Left lung (tissue), 10 donors: ENCODE data around the gene HMGCS1. TPM values are rescaled to one million over a fixed set of nuclear protein-coding genes. Genes with fewer than 3 reads are reported as not detected.

Experiments
- ATAC-seq: fragments of 200-7000 bp; cut with Tn5 transposase; one replicate; pipeline ENCODE4 v1.9.1; 2020; ENCODE audit warnings: moderate library complexity
- DNase-seq, 4 donors: peaks; one replicate each; pipeline ENCODE4 v3.0.0-alpha.2; 2013 to 2020
- H3K27ac ChIP-seq, 2 donors: fragments of 200-600 bp; sonication (generic) in 1 of 2; one replicate each; pipeline versions ENCODE4 v1.5.0 to v1.8.0; 2020 to 2021
- H3K27me3 ChIP-seq, 2 donors: fragments of 200-600 bp; sonication (generic) in 1 of 2; one replicate each; pipeline versions ENCODE4 v1.5.0 to v1.8.0; 2020 to 2021
- H3K36me3 ChIP-seq, 2 donors: fragments of 200-600 bp; sonication (generic) in 1 of 2; one replicate each; pipeline versions ENCODE4 v1.5.0 to v1.8.0; 2020 to 2021
- H3K4me1 ChIP-seq, 2 donors: fragments of 200-600 bp; one replicate each; pipeline ENCODE4 v1.8.0; 2021
- H3K4me3 ChIP-seq, 2 donors: fragments of 200-600 bp; sonication (generic) in 1 of 2; one replicate each; pipeline versions ENCODE4 v1.5.0 to v1.8.0; 2020 to 2021; ENCODE audit warnings: mild to moderate bottlenecking in 1 of 2
- H3K9me3 ChIP-seq, 2 donors: fragments of 200-600 bp; sonication (generic) in 1 of 2; one replicate each; pipeline versions ENCODE4 v1.5.0 to v1.8.0; 2020 to 2021
- intact Hi-C, 2 donors: fragments of 100-400 bp; cut with DNase I; formaldehyde crosslinking; loops; one replicate each; pipeline versions ENCODE4 v1.11.2 to v1.14.2; 2022
- polyA plus RNA-seq, 6 donors: library from polyadenylated mRNA; unstranded; fragments of 120-200 nt; gene quantifications; one replicate each; pipeline ENCODE4 v1.2.1, GENCODE V29; 2013; ENCODE audit not compliant: insufficient read length in 6 of 6
- total RNA-seq, 2 donors: library from RNA; stranded (reverse); fragmentation: NEBNext Ultra II Directional; extraction: Animal tissue kit (Norgen Biotek cat#: 25700); gene quantifications; one replicate each; pipeline ENCODE4 v1.2.1, GENCODE V29; 2021
- TF ChIP-seq, protein P1 (sequence below), 2 donors: fragments of 200-600 bp; sonication (generic) in 1 of 2; IDR thresholded peaks; one replicate each; pipeline versions ENCODE4 v1.5.0 to v1.8.0; 2021; ENCODE audit warnings: antibody characterized with exemption in 2 of 2
- donor health status: DM: no; HTN: yes; CAD: no.
- donor health status: DM: no; HTN: no; CAD: no.

HMGCS1 gene
- total and polyA plus RNA-seq, 8 donors: 49.2 to 279 (median 59.5) TPM

GRCh38 chr5:43357067-43357466 is 43.9 kb upstream of the HMGCS1 start:
- no peaks in the 10 kb centered on the region for H3K36me3 ChIP-seq
- H3K4me1 ChIP-seq: no peaks in the 10 kb centered on the region
- H3K9me3 ChIP-seq: peaks cover 0 to 18% of the 10 kb centered on the region in 2 donors
- intact Hi-C loops: no loop called here
- TF ChIP-seq, protein P1, sequence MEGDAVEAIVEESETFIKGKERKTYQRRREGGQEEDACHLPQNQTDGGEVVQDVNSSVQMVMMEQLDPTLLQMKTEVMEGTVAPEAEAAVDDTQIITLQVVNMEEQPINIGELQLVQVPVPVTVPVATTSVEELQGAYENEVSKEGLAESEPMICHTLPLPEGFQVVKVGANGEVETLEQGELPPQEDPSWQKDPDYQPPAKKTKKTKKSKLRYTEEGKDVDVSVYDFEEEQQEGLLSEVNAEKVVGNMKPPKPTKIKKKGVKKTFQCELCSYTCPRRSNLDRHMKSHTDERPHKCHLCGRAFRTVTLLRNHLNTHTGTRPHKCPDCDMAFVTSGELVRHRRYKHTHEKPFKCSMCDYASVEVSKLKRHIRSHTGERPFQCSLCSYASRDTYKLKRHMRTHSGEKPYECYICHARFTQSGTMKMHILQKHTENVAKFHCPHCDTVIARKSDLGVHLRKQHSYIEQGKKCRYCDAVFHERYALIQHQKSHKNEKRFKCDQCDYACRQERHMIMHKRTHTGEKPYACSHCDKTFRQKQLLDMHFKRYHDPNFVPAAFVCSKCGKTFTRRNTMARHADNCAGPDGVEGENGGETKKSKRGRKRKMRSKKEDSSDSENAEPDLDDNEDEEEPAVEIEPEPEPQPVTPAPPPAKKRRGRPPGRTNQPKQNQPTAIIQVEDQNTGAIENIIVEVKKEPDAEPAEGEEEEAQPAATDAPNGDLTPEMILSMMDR (IDR thresholded peaks at IDR 0.05): no peak
- no peak for ATAC-seq
- no peak overlapping the region for H3K27ac ChIP-seq
- no peaks in the 10 kb centered on the region for H3K27me3 ChIP-seq
- peak in 2 of 4 donors; percentile 8 to 24 for DNase-seq
- H3K4me3 ChIP-seq: no peak overlapping the region

DNA sequence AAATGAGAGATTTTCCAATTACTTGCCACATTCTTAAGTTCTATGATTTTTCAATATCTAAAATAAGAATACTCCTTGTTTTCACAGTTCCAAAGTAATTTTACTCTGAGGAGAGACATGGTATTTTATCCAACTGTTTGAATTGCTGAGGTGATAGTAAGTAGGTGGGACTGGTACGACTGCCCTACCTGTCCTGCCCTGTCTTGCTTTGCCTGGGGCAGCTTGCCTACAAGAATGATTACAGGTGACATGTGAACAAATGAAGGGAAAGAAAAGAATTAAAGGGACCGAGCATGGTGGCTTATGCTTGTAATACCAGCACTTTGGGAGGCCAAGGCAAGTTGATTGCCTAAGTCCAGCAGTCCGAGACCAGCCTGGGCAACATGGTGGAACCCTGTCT is 41.6 kb upstream of the HMGCS1 start:
- ATAC-seq: no peak
- Histone ChIP-seq H3K4me1 (no peaks in the 10 kb centered on the region), H3K9me3 (peaks cover 0 to 3% of the 10 kb centered on the region in 2 donors), H3K4me3 (no peak overlapping the region), H3K27me3 (no peaks in the 10 kb centered on the region), H3K27ac (no peak overlapping the region), H3K36me3 (no peaks in the 10 kb centered on the region)
- TF ChIP-seq, protein P1 (IDR thresholded peaks at IDR 0.05): no peak
- DNase-seq: no peak
- intact Hi-C loops: no loop called here

DNA sequence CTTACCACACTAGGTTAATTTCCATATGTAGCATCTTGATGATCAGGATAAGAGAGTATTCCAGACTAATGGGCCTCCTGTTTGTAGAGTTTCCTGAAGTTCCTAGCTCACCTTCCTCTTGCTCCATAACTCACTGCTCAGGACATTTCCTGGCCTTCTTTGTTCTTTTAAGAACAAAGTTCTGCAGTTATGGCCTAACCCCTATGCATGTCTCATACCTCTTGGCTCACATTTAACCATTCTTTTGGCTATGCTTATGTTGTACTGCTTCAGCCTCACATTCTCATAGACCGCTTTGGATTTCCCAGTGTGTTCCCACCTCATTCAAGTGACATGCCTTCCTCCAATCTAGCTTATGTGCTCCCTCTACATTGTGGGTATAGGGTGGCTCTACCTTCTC is 40.5 kb upstream of the HMGCS1 start:
- DNase-seq: no peak
- intact Hi-C loops: no loop called here
- H3K4me1 ChIP-seq: no peaks in the 10 kb centered on the region
- TF ChIP-seq, protein P1 (IDR thresholded peaks at IDR 0.05): no peak
- no peaks in the 10 kb centered on the region for H3K27me3 ChIP-seq
- no peak overlapping the region for H3K4me3 ChIP-seq
- H3K27ac ChIP-seq: no peak overlapping the region
- no peak for ATAC-seq
- no peaks in the 10 kb centered on the region for H3K9me3 ChIP-seq
- H3K36me3 ChIP-seq: no peaks in the 10 kb centered on the region

GRCh38 chr5:43352915-43353314 is 39.7 kb upstream of the HMGCS1 start:
- H3K9me3 ChIP-seq: no peaks in the 10 kb centered on the region
- H3K4me1 ChIP-seq: no peaks in the 10 kb centered on the region
- no peak for ATAC-seq
- H3K27ac ChIP-seq: no peak overlapping the region
- TF ChIP-seq, protein P1 (IDR thresholded peaks at IDR 0.05): no peak
- intact Hi-C loops: no loop called here
- H3K27me3 ChIP-seq: no peaks in the 10 kb centered on the region
- no peaks in the 10 kb centered on the region for H3K36me3 ChIP-seq
- DNase-seq: no peak
- no peak overlapping the region for H3K4me3 ChIP-seq

DNA sequence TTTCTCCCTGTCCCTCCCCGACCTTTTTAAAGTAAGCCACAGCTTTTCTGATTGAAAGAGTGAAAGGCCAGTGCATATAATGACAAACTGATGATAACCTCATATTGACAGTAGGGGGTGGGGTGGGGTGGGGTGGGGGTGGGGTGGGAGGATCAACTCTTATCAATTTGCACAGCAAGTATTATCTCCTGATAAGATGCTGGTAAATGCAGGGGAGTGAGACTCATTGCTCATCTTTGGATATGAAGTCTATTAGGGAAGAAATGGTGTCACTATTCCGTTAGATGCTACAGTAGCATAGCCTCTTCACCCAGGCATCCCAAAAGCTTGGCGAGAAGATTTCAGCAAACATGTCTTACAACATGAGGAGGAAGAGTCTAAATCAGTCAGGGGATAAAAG is 38.9 kb upstream of the HMGCS1 start:
- no peak for ATAC-seq
- TF ChIP-seq, protein P1 (IDR thresholded peaks at IDR 0.05): no peak
- no peaks in the 10 kb centered on the region for H3K9me3 ChIP-seq
- no peak overlapping the region for H3K27ac ChIP-seq
- intact Hi-C loops: no loop called here
- H3K36me3 ChIP-seq: no peaks in the 10 kb centered on the region
- no peak overlapping the region for H3K4me3 ChIP-seq
- DNase-seq: no peak
- no peaks in the 10 kb centered on the region for H3K4me1 ChIP-seq
- no peaks in the 10 kb centered on the region for H3K27me3 ChIP-seq
